Stimulated activated naive B cell treated with anti-CD40 and anti-IgM and Interleukin-4, amounts not matched to agents 10 μg/mL and 1 μg/mL and 100 μg/mL, for 72 hours (primary cell): ENCODE measurements around the gene CFAP46.
"Not testable (repeated sequence)": the region's sequence is repeated elsewhere in the genome, so short reads cannot be mapped to it uniquely, and the experiment has no call there.

Experiments used
- ATAC-seq, 2 donors: fragments of 150-1000 bp; cut with Tn5 transposase; replicated peaks; 2 replicates each; pipeline ENCODE4 v1.10.0; 2021; ENCODE audit warnings: moderate library complexity in 1 of 2
- DNase-seq: peaks from one replicate; pipeline ENCODE4 v3.0.0; 2021
- H3K27ac Mint-ChIP-seq: one replicate; pipeline ENCODE4 v1.8.0; 2022; ENCODE audit warnings: mild to moderate bottlenecking, mixed read lengths
- H3K27me3 Mint-ChIP-seq, 2 donors: one replicate each; pipeline ENCODE4 v1.8.0; 2022; ENCODE audit warnings: mixed read lengths in 2 of 2
- H3K36me3 Mint-ChIP-seq, 2 donors: one replicate each; pipeline ENCODE4 v1.8.0; 2022; ENCODE audit warnings: mixed read lengths in 2 of 2, mild to moderate bottlenecking in 1 of 2
- H3K4me1 Mint-ChIP-seq, 2 donors: one replicate each; pipeline ENCODE4 v1.8.0; 2022; ENCODE audit warnings: mixed read lengths in 2 of 2, mild to moderate bottlenecking in 1 of 2
- H3K4me3 Mint-ChIP-seq, 2 donors: one replicate each; pipeline ENCODE4 v1.8.0; 2022; ENCODE audit warnings: mild to moderate bottlenecking in 2 of 2, mixed read lengths in 2 of 2, moderate library complexity in 1 of 2
- H3K9me3 Mint-ChIP-seq, 2 donors: one replicate each; pipeline ENCODE4 v1.8.0; 2022; ENCODE audit warnings: mixed read lengths in 2 of 2, mild to moderate bottlenecking in 1 of 2

Gene CFAP46

DNA sequence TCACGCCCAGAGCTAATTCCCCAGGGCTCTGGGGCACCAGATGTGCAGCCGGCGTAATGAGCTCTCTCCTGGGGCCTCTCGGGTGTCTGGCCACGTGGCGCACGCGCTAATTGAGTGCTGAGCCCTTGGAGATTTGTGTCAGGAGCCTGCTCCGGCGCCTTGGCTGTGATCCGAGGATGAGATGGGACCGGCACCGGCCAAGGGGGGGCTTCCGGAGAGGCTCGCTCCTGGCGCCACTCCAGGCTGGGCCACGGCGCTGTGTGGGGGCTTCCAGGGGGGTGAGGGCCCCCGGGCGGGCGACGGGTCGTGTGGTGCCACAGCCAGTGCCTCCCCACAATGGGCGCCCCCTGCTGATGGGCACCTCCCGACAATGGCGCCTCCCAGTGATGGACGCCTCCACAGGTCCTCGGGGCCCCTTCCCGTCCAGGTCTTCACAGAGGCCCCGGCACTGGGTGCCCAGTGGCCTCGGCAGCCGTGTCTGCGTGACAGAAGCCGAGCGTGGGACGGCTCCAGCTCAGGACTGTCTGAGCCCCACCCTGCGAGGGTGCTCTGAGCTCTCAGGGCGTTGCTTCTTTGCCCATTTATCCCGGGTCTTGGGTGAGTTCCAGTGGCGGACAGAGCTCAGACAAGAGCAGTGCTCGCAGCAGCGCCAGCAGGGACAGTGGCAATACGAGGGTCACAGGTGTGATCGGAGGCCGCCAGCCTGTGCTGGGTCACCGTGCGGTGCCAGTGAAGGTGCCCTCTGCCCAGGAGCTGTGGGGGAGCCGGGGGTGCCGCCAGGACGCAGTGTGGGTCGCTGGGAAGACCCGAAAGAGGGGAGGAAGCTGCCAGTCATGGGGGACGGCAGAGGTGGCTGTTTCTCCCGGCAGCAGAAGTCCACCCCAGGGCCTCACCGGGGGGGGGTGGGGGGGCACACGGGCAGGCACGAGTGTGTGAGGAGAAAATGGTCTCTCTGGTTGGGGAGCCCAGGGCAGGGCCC lies 148.2 kb downstream of the CFAP46 start:
- H3K36me3 Mint-ChIP-seq: no peaks in the 10 kb centered on the region
- ATAC-seq (no peak), DNase-seq (no peak)
- no peak overlapping the region for H3K27ac Mint-ChIP-seq
- H3K27me3 Mint-ChIP-seq: peaks cover 19 to 53% of the 10 kb centered on the region in 2 donors
- no peaks in the 10 kb centered on the region for H3K4me1 Mint-ChIP-seq
- H3K9me3 Mint-ChIP-seq: no peaks in the 10 kb centered on the region
- H3K4me3 Mint-ChIP-seq: no peak overlapping the region

DNA sequence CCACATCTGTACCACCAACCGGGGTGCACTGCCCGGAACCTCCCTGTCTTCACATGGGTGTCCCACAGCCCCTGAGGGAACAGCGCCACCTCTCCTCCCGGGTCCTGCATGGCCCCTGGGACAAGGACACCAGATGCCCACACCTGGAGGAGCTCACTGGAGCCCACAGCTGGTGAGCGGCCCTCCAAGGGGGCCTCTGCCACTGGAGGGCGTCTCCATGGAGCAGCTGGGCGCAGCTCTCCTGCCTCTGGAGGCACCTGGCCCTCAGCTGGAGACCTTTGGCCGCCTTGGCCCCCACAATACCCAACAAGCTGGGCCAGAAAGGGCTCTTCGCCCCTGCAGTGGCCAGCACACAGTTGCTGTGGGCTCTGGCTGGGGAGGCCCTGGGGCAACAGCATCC lies 149.2 kb downstream of the CFAP46 start:
- H3K9me3 Mint-ChIP-seq: no peaks in the 10 kb centered on the region
- H3K27me3 Mint-ChIP-seq: peaks cover 19 to 62% of the 10 kb centered on the region in 2 donors
- no peak for DNase-seq
- ATAC-seq: no peak
- peaks cover 0 to 4% of the 10 kb centered on the region in 2 donors for H3K4me1 Mint-ChIP-seq
- no peak overlapping the region for H3K27ac Mint-ChIP-seq
- H3K36me3 Mint-ChIP-seq: no peaks in the 10 kb centered on the region
- H3K4me3 Mint-ChIP-seq: no peak overlapping the region

DNA sequence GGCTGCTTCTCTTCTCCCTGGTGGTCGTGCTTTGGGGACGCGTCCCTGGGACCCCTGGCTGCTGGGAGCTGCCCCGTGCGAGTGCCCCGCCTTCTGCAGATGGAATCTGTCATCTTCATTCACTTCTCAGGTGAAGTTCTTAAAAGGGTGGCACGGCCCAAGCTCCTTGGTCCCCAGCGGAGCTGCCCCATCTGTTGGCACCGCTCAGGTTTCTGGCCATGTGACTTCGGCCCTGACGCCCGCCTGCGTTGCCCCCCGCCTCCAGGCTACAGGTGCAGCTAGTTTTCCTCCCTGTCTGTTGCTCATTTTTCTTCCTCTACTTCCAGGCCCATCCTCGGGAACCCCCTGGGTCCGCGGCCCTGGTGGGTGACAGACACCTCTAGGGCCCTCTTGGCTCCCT lies 149.6 kb downstream of the CFAP46 start:
- H3K4me1 Mint-ChIP-seq: peaks cover 0 to 8% of the 10 kb centered on the region in 2 donors
- ATAC-seq (no peak), DNase-seq (no peak)
- H3K4me3 Mint-ChIP-seq: no peak overlapping the region
- peaks cover 19 to 65% of the 10 kb centered on the region in 2 donors for H3K27me3 Mint-ChIP-seq
- no peaks in the 10 kb centered on the region for H3K36me3 Mint-ChIP-seq
- no peaks in the 10 kb centered on the region for H3K9me3 Mint-ChIP-seq
- no peak overlapping the region for H3K27ac Mint-ChIP-seq

DNA sequence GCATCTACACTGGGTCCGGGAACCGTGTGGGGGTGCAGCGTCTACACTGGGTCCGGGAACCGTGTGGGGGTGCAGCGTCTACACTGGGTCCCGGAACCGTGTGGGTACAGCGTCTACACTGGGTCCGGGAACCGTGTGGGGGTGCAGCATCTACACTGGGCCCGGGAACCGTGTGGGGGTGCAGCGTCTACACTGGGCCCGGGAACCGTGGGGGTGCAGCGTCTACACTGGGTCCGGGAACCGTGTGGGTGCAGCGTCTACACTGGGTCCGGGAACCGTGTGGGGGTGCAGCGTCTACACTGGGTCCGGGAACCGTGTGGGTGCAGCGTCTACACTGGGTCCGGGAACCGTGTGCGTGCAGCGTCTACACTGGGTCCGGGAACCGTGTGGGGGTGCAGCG lies 150.3 kb downstream of the CFAP46 start:
- ATAC-seq, H3K4me1 Mint-ChIP-seq, H3K4me3 Mint-ChIP-seq, H3K27ac Mint-ChIP-seq, H3K9me3 Mint-ChIP-seq, H3K36me3 Mint-ChIP-seq, DNase-seq: not testable (repeated sequence)
- H3K27me3 Mint-ChIP-seq: peaks cover 19 to 65% of the 10 kb centered on the region in 2 donors

DNA sequence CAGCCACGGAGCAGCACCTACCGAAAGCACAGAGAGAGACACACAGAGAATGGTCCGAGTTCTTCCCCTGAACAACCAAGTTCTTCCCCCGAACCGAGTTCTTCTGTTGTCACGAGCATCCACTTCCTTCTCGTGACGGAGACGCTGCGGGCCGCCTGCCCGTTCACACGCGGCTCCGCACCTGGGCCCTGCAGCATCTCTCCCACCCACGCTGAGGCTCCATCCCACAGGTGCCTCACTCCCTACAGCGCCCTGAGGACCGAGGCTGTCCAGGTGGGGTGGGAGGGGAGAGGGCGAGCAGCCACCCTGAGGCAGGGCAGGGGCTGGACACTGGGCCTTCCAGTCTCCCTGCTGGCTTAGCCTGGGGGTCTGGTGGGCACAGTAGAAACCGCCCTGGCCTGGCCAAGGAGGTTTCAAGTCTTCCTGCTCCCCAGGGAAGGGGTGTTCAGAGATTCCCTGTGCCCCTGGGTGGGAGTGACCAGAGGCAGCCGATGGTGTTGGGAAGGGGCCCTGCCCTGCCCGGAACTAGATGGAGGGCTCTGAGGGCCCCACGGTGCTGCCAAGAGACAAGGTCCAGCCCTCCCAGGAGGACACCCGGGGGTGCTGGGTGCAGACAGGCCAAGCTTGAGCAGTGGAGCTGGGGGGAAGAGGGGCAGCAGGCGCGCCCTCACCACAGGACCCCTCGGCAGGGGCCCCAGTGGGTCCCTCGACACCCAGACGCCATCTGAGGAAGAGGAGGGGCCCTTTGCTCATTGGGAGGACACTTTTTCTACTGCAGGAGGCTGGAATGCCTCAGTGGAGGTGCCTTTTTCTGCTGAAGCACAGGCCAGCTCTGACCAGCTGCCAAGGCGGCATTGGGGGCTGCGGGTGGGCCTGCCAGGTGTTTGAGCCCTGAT lies 151.2 kb downstream of the CFAP46 start:
- peaks cover 0 to 8% of the 10 kb centered on the region in 2 donors for H3K4me1 Mint-ChIP-seq
- DNase-seq: no peak

DNA sequence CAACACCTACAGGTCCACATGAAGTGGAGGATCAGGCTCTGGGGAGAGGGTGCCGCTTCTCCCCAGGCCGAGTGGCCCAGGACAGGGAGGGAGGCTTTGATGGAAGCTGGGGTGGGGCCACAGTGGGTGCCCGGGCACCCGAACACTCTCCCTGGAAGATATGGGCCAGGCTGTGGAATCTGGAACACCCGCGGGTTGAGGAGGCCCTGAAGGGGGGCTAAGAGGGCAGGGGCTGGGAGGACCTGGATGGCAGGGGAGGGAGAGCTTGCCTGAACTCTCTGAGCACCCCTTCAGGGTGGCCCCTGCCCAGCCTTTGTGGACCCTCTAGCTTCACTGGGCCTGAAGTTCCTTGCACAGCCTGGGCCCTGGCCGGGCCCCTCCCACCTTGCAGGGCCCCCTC lies 151.9 kb downstream of the CFAP46 start:
- ATAC-seq (no peak), DNase-seq (no peak)
- no peak overlapping the region for H3K4me3 Mint-ChIP-seq
- no peaks in the 10 kb centered on the region for H3K9me3 Mint-ChIP-seq
- H3K36me3 Mint-ChIP-seq: no peaks in the 10 kb centered on the region
- no peak overlapping the region for H3K27ac Mint-ChIP-seq
- peaks cover 0 to 8% of the 10 kb centered on the region in 2 donors for H3K4me1 Mint-ChIP-seq
- H3K27me3 Mint-ChIP-seq: peaks cover 19 to 65% of the 10 kb centered on the region in 2 donors

More for the DNA sequence above, 151.2 kb downstream of the CFAP46 start:
- peak; percentile 27 to 29 for ATAC-seq
- Mint-ChIP-seq H3K4me3 (no peak overlapping the region), H3K27me3 (peaks cover 19 to 65% of the 10 kb centered on the region in 2 donors), H3K9me3 (no peaks in the 10 kb centered on the region), H3K36me3 (no peaks in the 10 kb centered on the region), H3K27ac (no peak overlapping the region)

DNA sequence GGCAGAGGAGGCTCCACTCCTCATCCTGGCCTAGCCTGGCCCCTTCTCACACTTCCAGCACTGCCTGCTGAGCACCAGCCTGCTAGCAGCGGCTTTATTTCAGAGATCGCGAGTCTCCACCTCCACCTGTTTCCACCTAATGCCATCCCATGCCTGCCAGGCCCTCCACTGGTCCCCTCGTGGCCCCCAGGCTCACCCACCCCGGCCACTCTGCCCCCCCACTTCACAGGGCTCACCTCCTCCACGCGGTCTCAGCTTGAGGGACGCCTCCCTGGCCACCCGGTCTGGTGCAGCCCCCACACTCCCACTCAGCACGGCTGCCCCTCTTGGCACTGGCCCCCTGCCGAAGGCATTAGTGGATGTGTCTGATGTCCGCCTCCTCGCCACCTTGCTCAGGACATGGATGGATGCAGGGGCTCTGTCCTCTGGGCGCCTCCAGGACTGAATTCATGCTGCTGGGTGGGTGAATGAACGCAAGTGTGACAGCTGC lies 152.7 kb downstream of the CFAP46 start:
- peaks cover 19 to 60% of the 10 kb centered on the region in 2 donors for H3K27me3 Mint-ChIP-seq
- ATAC-seq: no peak
- H3K9me3 Mint-ChIP-seq: no peaks in the 10 kb centered on the region
- H3K36me3 Mint-ChIP-seq: no peaks in the 10 kb centered on the region
- no peak for DNase-seq
- H3K4me3 Mint-ChIP-seq: no peak overlapping the region
- peaks cover 0 to 8% of the 10 kb centered on the region in 2 donors for H3K4me1 Mint-ChIP-seq
- no peak overlapping the region for H3K27ac Mint-ChIP-seq

DNA sequence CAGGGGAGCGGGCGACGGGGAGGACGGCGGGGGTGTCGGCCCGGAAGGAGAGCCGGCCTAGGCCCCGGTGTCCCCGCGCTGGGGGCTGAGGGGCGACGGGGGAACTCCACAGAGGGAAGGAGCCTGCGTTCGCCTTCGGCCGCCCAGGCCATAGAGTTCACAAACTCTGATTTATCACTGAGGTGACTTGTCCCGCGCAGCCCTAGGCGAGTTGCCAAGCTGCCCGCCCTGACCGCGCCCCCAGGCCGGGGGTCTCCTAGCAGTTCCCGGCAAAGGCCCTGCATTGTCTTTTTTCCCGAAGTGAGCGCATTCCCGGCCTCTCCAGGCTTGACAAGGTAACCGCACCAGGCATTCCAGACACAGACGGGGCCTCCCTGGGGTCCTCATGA lies 153.5 kb downstream of the CFAP46 start:
- no peak overlapping the region for H3K4me3 Mint-ChIP-seq

DNA sequence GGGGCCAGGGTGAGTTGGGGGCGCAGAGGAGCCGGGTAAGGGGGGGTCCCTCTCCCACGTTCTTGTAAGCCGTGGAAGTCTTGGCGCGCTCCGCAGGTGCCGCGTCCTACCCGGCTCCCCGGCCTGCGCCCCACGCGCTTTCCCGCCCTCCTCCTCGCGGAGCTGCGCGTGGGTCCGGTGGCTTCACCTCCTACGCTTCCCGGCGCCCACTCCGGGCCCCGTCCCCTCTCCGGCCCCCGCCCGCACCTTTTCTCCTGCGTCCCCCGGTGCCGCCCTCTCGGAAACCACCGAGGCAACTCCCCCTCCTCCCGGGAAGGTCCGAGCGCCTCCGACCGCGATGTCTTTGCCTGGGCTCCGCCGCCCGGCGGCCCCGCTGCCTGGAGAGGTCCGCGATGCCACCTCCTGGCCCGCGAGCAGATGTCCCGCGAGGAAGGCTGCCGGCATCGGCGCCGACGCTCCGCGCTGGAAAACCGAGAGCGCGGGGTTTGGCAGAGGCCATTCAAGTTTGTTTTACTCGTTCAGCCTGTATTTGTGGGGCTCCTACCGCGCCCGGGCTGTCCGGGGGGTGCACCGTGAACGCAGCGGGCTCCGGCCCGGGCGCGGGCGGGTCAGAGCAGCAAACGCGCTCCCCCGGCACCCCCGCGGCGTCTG lies 154.1 kb downstream of the CFAP46 start:
- Mint-ChIP-seq H3K36me3 (peaks cover under 1 to 3% of the 10 kb centered on the region in 2 donors), H3K9me3 (no peaks in the 10 kb centered on the region), H3K4me3 (peak overlapping the region; percentile 36 to 67), H3K4me1 (peaks cover 0 to 8% of the 10 kb centered on the region in 2 donors), H3K27ac (peak overlapping the region; percentile 14), H3K27me3 (peaks cover 22 to 50% of the 10 kb centered on the region in 2 donors)
- DNase-seq (no peak), ATAC-seq (peak in 1 of 2 donors; percentile 23)

More for the DNA sequence above, 153.5 kb downstream of the CFAP46 start:
- no peak for DNase-seq
- Mint-ChIP-seq H3K27me3 (peaks cover 23 to 51% of the 10 kb centered on the region in 2 donors), H3K27ac (no peak overlapping the region), H3K36me3 (no peaks in the 10 kb centered on the region), H3K9me3 (no peaks in the 10 kb centered on the region), H3K4me1 (peaks cover 0 to 8% of the 10 kb centered on the region in 2 donors)
- no peak for ATAC-seq

DNA sequence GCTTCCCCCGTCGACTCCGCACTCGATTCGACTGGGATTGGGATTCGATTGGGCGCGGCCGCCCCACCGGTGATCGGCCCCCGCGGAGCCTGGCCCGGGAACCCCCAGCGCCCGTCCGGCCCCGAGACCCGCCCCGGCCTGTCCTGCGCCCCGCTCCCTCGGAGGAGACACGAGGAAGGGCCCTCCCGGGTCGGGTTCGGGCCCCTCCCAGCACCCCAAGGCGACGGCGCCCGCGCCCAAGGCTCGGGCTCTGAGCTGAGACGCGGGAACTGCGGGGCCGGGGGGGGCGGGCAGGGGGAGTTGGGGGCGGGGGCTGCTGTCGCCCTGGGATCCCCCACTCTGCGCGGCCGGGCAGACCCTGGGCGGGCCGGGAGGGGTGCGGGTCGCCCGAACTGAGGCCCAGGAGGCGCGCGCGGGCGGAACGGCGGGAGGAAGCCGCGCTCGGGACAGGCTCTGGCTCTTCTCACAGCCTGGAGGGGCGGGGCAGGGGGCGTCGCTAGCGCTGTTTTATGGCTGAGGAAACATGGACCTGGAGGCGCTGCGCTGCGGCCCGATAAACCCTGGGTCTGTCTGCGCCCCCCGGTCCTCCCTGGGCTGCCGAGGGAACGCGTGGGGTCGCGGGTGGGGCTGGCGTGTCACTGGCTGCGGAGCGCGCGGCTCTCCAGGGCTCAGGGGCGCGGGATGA lies 154.7 kb downstream of the CFAP46 start:
- Mint-ChIP-seq H3K4me1 (peaks cover 0 to 8% of the 10 kb centered on the region in 2 donors), H3K27me3 (peaks cover 18 to 48% of the 10 kb centered on the region in 2 donors), H3K9me3 (no peaks in the 10 kb centered on the region), H3K27ac (peak overlapping the region; percentile 25), H3K4me3 (no peak overlapping the region), H3K36me3 (peaks cover 7 to 10% of the 10 kb centered on the region in 2 donors)
- DNase-seq (no peak), ATAC-seq (no peak)

DNA sequence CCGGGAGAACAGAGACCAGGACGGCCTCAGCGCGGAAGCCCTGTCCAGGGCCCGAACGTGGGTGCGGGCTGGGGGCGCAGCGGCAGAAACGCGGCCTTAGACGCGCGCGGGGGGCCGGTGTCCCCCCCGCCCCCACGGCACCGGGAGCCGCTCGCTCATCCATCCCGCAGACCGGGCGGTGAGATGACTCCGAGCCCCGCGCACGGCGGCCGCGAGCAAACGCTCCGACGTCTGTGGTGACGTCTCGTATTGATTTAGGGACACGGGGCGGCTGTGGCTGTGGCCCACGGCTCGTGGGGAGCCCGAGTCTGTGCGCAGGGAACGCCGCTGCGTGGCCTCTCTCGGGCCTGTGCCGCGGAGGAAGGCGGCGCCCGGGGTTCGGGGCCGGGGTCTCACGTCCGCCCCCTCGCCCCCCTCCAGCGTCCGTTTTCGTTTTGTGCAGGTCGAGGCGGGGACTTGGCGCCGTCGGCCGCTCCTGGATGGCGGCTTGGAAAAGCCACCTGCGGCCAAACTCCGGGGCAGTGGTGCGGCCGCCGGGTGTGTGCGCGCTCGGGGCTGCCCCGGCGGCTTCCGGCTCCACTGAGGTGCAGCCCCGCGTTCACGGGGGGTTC lies 155.4 kb downstream of the CFAP46 start:
- Mint-ChIP-seq H3K4me1 (peaks cover 0 to 8% of the 10 kb centered on the region in 2 donors), H3K9me3 (no peaks in the 10 kb centered on the region), H3K36me3 (peaks cover 11 to 15% of the 10 kb centered on the region in 2 donors), H3K27ac (no peak overlapping the region), H3K27me3 (peaks cover 18 to 47% of the 10 kb centered on the region in 2 donors), H3K4me3 (peak overlapping the region in 1 of 2 donors; percentile 22)
- no peak for ATAC-seq
- no peak for DNase-seq

DNA sequence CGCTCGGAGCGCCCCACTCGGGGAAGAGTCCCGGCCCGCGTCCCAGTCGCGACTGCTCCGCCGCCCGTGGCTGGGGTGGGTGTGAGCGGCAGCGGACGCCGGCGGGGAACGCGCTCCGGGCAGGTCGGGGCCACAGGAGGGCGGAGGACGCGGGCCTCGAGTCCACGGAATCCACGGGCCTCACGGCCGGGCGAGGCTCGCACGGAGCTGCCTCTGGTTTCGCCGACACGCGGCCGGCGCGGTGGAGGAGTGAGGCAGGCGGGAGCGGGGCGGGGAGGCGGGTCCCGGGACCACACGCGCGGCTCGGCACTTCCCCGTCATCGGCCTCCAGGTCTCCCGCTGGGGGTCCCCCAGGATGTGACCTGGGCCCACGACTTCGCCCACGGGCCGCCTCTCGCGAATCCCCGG lies 155.9 kb downstream of the CFAP46 start:
- Mint-ChIP-seq H3K9me3 (no peaks in the 10 kb centered on the region), H3K4me1 (peaks cover 0 to 8% of the 10 kb centered on the region in 2 donors), H3K4me3 (no peak overlapping the region), H3K27me3 (peaks cover 18 to 45% of the 10 kb centered on the region in 2 donors), H3K27ac (no peak overlapping the region), H3K36me3 (peaks cover 17 to 20% of the 10 kb centered on the region in 2 donors)
- DNase-seq (no peak), ATAC-seq (no peak)
